ENCODE measurements around the gene ZFP1. TPM values are rescaled to one million over a fixed set of nuclear protein-coding genes. Genes with fewer than 3 reads are reported as not detected.
A peak's percentile ranks its signal among the peaks of the same experiment; 100 is the strongest.

ZFP1 gene
- total RNA-seq, 1 donor from 2014 or later: 29.4 TPM

GRCh38 chr16:75147968-75148310 is 385 bp upstream of the ZFP1 start:
- no peak for DNase-seq (ENCODE audit: low spot score)

GRCh38 chr16:75151798-75152197 is 3.5 kb downstream of the ZFP1 start:
- no peak for DNase-seq (ENCODE audit: low spot score)

DNA sequence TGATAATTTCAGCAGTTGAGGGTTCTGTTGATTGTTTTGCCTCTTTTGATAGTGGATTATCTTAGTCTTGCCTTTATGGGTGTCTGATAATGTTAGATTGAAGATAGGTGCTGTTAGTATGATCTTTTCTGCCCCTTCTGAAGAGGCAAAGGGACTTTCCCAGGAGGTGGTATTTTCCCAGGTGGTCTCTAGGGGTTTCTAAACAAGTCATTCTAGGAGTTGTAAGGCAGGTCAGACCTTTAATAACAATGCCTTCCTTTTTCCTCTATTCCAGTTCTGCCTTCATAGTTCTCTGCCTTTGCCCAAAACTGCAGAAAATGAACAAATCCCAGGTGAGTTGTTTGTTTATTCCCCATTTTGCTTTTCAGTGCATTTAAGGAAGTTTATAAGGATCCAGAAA is 4.3 kb downstream of the ZFP1 start:
- no peak for DNase-seq (ENCODE audit: low spot score)

DNA sequence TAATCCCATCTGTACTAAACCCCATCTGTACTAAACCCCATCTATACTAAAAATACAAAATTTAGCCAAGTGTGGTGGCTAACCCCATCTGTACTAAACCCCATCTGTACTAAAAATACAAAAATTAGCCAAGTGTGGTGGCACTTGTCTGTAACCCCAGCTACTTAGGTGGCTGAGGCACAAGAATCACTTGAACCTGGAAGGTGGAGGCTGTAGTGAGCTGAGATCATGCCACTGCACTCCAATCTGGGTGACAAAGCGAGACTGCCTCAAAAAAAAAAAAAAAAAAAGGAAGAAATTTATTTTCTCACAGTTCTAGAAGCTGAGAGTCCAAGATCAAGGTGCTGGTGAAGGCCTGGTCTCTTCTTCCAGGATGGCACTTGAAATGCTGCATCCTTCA is 12.1 kb downstream of the ZFP1 start:
- DNase-seq (ENCODE audit: low spot score): no peak

- DNase-seq (ENCODE audit: low spot score): no peak
Observed at GRCh38 chr16:75169899-75170405, 21.6 kb downstream of the ZFP1 start.

GRCh38 chr16:75172578-75172977 is 24.3 kb downstream of the ZFP1 start:
- DNase-seq (ENCODE audit: low spot score): no peak

GRCh38 chr16:75175074-75175473 is 26.8 kb downstream of the ZFP1 start:
- DNase-seq (ENCODE audit: low spot score): no peak

- DNase-seq (ENCODE audit: low spot score): no peak
Observed at GRCh38 chr16:75176926-75177325, 28.6 kb downstream of the ZFP1 start.

- no peak for DNase-seq (ENCODE audit: low spot score)
Observed at GRCh38 chr16:75179208-75179607, 30.9 kb downstream of the ZFP1 start.

DNA sequence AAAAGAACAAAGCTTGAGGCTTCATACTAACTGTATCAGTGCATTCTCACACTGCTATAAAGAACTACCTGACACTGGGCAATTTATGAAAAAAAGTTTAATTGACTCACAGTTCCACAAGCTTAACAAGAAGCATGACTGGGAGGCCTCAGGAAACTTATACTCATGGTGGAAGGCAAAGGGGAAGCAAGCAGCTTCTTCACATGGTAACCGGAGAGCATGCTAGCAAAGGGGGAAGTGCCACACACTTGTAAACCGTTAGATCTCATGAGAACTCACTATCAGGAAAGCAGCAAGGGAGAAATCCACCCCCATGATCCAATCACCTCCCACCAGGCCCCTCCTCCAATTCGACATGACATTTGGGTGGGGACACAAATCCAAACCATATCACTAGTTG is 33.3 kb downstream of the ZFP1 start:
- DNase-seq (ENCODE audit: low spot score): no peak

- DNase-seq (ENCODE audit: low spot score): no peak
Observed at GRCh38 chr16:75188832-75189477, 40.6 kb downstream of the ZFP1 start.

DNA sequence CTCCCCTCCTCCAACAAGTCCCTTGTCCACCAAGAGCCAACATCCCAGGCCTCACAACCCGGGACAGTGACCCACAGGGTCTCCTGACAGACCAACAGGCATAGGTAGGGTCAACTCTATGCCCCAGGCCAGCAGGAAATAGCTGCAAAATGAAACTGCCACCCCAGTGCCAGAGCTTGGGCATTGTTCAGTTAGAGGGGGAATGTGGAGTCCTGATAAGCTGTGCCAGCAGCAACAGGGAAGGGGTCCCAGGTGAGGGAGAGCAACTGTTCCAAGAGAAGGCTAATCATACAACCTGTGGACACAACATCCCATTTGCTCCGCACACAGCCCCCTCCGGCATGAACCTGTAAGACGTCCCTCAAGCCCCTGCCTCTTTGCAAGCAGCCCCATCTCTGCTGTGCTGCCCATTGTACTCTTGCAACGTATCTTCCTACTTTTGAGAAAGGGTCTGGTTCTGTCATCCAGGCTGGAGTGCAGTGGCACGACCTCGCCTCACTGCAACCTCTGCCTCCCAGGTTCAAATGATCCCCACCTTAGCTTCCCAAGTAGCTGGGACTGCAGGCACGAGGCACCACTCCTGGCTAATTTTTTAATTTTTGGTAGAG is 41.4 kb downstream of the ZFP1 start:
- DNase-seq (ENCODE audit: low spot score): no peak

GRCh38 chr16:75192606-75193264 is 44.4 kb downstream of the ZFP1 start:
- DNase-seq (ENCODE audit: low spot score): no peak

- peak; percentile 96 for DNase-seq (ENCODE audit: low spot score)
Observed at GRCh38 chr16:75193265-75193650, 44.9 kb downstream of the ZFP1 start.

GRCh38 chr16:75193730-75194444 is 45.6 kb downstream of the ZFP1 start:
- DNase-seq (ENCODE audit: low spot score): no peak

GRCh38 chr16:75195811-75196790 is 47.8 kb downstream of the ZFP1 start:
- no peak for DNase-seq (ENCODE audit: low spot score)

GRCh38 chr16:75196836-75197235 is 48.5 kb downstream of the ZFP1 start:
- DNase-seq (ENCODE audit: low spot score): peak; percentile 58

- no peak for DNase-seq (ENCODE audit: low spot score)
Observed at GRCh38 chr16:75197522-75198134, 49.3 kb downstream of the ZFP1 start.

- peak; percentile 88 for DNase-seq (ENCODE audit: low spot score)
Observed at GRCh38 chr16:75198135-75198600, 49.8 kb downstream of the ZFP1 start.

- no peak for DNase-seq (ENCODE audit: low spot score)
Observed at GRCh38 chr16:75202069-75202590, 53.8 kb downstream of the ZFP1 start.

Measured in umbilical cord (tissue), 2 donors.